ENCODE data around the gene ARHGEF28. TPM values are rescaled to one million over a fixed set of nuclear protein-coding genes. Genes with fewer than 3 reads are reported as not detected.

The ARHGEF28 gene
- total RNA-seq, 4 donors from 2014 or later = 16.9 to 29.7 (median 25.7) TPM

DNA sequence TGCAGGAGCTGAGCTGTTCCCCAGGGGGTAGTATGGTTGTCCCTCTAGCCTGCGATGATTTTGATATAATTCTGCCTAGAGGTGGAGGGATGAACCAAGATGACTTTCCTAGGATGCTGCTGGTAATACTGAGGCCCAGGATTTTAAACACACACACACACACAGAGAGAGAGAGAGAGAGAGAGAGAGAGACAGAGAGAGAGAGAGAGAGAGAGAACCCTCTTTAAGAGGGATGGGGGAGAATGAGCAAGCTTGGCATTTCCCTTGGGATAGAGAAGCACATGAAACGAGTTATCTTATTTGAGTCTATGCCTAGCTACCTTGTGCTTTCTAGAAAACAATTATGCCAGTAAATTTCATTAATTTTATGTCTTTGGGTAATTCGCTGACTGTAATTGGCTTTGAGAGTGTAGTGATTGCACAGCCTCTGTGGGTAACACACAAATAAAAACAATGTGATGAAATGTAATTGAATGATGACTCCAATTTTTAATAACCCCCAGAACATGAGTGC is 338.4 kb downstream of the ARHGEF28 start:
- Histone ChIP-seq H3K4me3 (no peak overlapping the region), H3K4me1 (no peaks in the 10 kb centered on the region), H3K9me3 (no peaks in the 10 kb centered on the region), H3K36me3 (no peaks in the 10 kb centered on the region), H3K27ac (no peak overlapping the region), H3K27me3 (peaks cover 3% of the 10 kb centered on the region)
- TF ChIP-seq POLR2A (IDR thresholded peaks at IDR 0.05) (no peak), EP300 (IDR thresholded peaks at IDR 0.05) (no peak), POLR2AphosphoS5 (IDR thresholded peaks at IDR 0.05) (no peak)
- TF ChIP-seq, protein P1, sequence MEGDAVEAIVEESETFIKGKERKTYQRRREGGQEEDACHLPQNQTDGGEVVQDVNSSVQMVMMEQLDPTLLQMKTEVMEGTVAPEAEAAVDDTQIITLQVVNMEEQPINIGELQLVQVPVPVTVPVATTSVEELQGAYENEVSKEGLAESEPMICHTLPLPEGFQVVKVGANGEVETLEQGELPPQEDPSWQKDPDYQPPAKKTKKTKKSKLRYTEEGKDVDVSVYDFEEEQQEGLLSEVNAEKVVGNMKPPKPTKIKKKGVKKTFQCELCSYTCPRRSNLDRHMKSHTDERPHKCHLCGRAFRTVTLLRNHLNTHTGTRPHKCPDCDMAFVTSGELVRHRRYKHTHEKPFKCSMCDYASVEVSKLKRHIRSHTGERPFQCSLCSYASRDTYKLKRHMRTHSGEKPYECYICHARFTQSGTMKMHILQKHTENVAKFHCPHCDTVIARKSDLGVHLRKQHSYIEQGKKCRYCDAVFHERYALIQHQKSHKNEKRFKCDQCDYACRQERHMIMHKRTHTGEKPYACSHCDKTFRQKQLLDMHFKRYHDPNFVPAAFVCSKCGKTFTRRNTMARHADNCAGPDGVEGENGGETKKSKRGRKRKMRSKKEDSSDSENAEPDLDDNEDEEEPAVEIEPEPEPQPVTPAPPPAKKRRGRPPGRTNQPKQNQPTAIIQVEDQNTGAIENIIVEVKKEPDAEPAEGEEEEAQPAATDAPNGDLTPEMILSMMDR (IDR thresholded peaks at IDR 0.05) = no peak
- ATAC-seq = no peak
- 60 to 92% methylated on average over 2 to 3 of the region's 3 CpGs for WGBS, 2 donors (ENCODE audit: low coverage in 1 of 2)

DNA sequence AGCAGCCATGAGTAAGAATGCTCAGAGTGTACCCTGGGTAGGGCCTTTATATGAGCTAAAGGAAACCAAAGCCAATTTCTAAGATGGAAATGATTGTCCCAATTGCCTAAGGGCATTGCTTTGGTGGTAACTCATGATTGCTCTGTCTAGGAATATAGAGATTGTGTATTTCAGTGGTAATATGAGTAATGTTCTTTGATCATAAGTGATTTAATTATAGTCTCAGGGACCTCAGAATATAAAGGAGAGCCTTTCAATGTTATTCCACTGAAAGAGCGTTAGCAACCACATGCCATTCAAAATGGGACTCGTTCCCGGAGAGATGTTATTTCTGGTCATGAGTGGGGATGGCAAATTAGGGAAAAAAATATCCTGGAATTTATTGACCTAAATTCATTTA is 340.5 kb downstream of the ARHGEF28 start:
- no peaks in the 10 kb centered on the region for H3K36me3 ChIP-seq
- H3K4me3 ChIP-seq = no peak overlapping the region
- ATAC-seq = no peak
- WGBS, 2 donors (ENCODE audit: low coverage in 1 of 2) = 77 to 78% methylated on average over 3 of the region's 3 CpGs
- H3K27ac ChIP-seq = no peak overlapping the region
- TF ChIP-seq, protein P1 (IDR thresholded peaks at IDR 0.05) = no peak
- no peak for TF ChIP-seq POLR2AphosphoS5 (IDR thresholded peaks at IDR 0.05)
- no peak for TF ChIP-seq EP300 (IDR thresholded peaks at IDR 0.05)
- TF ChIP-seq POLR2A (IDR thresholded peaks at IDR 0.05) = no peak
- no peaks in the 10 kb centered on the region for H3K4me1 ChIP-seq
- no peaks in the 10 kb centered on the region for H3K9me3 ChIP-seq
- H3K27me3 ChIP-seq = peaks cover 3% of the 10 kb centered on the region

DNA sequence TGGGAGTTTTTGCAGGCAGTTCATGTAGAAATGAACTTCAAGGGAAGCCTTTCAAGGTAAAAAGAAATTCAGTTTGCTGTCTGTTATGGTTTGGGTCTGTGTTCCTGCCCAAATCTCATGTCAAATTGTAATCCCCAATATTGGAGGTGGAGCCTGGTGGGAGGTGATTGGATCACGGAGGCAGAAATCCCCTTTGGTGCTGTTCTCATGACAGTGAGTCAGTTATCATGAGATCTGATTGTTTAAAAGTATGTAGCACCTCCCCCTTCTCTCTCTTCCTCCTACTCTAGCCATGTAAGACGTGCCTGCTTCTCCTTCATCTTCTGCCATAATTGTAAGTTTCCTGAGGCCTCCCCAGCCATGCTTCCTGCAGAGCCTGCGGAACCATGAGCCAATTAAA is 341.4 kb downstream of the ARHGEF28 start:
- WGBS, 2 donors (ENCODE audit: low coverage in 1 of 2) = 66 to 67% methylated on average over 1 to 3 of the region's 3 CpGs
- Histone ChIP-seq H3K27me3 (peaks cover 3% of the 10 kb centered on the region), H3K27ac (no peak overlapping the region), H3K9me3 (no peaks in the 10 kb centered on the region), H3K4me3 (no peak overlapping the region), H3K4me1 (no peaks in the 10 kb centered on the region), H3K36me3 (no peaks in the 10 kb centered on the region)
- TF ChIP-seq EP300 (IDR thresholded peaks at IDR 0.05) (no peak), POLR2A (IDR thresholded peaks at IDR 0.05) (no peak), POLR2AphosphoS5 (IDR thresholded peaks at IDR 0.05) (no peak)
- TF ChIP-seq, protein P1 (IDR thresholded peaks at IDR 0.05) = no peak
- no peak for ATAC-seq

DNA sequence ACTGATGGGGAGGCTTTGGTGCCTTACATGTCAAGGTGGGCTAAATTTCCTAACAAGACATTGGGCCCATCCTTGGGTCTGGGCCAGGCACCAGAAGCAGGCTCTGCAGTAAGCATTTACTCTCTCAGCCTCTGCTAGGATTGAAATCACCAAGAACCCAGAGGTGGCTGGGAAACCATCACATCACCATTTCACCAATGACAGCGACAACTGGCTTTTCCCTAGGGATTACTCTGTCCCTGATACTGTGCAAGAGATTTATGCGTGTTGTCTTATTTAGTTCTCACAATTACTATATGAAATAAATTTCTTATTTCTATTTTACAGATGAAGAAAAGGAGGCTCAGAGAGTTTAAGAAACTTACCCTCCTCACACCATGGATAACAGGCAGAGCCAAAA is 342.2 kb downstream of the ARHGEF28 start:
- no peak overlapping the region for H3K4me3 ChIP-seq
- peaks cover 0 to 5% (median 0%) of the 10 kb centered on the region in 3 donors for H3K9me3 ChIP-seq
- H3K4me1 ChIP-seq = no peaks in the 10 kb centered on the region
- no peak for ATAC-seq
- H3K27me3 ChIP-seq = peaks cover 3% of the 10 kb centered on the region
- H3K36me3 ChIP-seq = no peaks in the 10 kb centered on the region
- no peak overlapping the region for H3K27ac ChIP-seq
- WGBS, 2 donors (ENCODE audit: low coverage in 1 of 2) = 100% methylated on average over 1 to 2 of the region's 2 CpGs
- TF ChIP-seq, protein P1 (IDR thresholded peaks at IDR 0.05) = no peak
- TF ChIP-seq EP300 (IDR thresholded peaks at IDR 0.05) = no peak
- no peak for TF ChIP-seq POLR2AphosphoS5 (IDR thresholded peaks at IDR 0.05)

DNA sequence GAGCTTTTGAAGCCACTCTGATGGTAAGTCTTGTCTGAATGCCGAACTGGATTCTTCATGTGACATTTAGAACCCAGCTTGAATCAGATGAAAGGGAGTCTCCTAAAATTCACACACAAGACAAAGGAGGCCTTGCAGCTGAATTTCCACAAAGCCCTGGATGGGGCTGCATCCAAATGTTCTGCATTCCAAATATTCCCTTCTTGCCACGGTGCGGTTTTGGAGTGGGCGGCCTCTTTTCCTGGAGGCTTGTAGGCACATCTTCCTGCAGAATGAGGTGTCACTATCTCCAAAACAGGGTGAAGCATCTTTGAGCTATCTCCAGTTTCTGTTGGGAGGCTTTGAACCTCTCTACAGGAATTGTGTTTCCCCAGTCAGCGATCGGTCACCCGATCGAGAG is 342.7 kb downstream of the ARHGEF28 start:
- 62 to 66% methylated on average over 7 to 8 of the region's 8 CpGs for WGBS, 2 donors (ENCODE audit: low coverage in 1 of 2)
- Histone ChIP-seq H3K4me1 (no peaks in the 10 kb centered on the region), H3K27me3 (peaks cover 3% of the 10 kb centered on the region), H3K9me3 (peaks cover 0 to 5% (median 0%) of the 10 kb centered on the region in 3 donors), H3K4me3 (no peak overlapping the region), H3K27ac (no peak overlapping the region), H3K36me3 (no peaks in the 10 kb centered on the region)
- ATAC-seq = no peak
- no peak for TF ChIP-seq POLR2AphosphoS5 (IDR thresholded peaks at IDR 0.05)
